ENCODE results near the gene MGLL.
A peak's percentile ranks its signal among the peaks of the same experiment; 100 is the strongest.

MGLL gene

DNA sequence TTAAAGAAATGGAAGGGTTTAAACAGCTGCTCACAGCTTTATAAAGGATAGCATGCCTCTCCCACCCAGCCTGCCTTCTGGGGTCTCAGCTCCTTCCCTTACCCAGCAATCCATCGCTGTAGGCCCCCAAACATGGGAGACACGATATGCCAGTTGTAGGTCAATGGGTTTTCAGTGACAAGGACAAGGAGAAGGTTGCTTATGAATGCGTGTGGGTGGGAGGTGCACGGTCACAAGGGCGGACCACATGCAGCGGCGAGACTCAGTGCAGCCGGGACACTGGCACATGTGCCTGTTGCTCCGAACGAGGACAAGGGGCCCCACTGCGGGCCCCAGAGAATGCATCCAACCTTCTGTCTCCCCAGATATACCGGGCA, 67.0 kb downstream of the MGLL start:
- Histone ChIP-seq H3K27ac (ENCODE audit: low read length) (no peak overlapping the region), H3K4me1 (ENCODE audit: control insufficient read depth, insufficient read depth, low read length) (peaks cover 13% of the 10 kb centered on the region), H3K9ac (ENCODE audit: low read length in 2 of 2) (no peak overlapping the region), H3K4me3 (ENCODE audit: low read length in 2 of 2) (no peak overlapping the region), H3K36me3 (ENCODE audit: control insufficient read depth in 2 of 2, insufficient read depth in 2 of 2, low read length in 2 of 2) (peaks cover 0 to 8% of the 10 kb centered on the region in 2 donors), H3K9me3 (ENCODE audit: control insufficient read depth in 2 of 2, low read length in 2 of 2) (no peaks in the 10 kb centered on the region), H3K27me3 (ENCODE audit: control insufficient read depth in 1 of 2, insufficient read depth in 2 of 2, low read length in 2 of 2) (no peaks in the 10 kb centered on the region)

DNA sequence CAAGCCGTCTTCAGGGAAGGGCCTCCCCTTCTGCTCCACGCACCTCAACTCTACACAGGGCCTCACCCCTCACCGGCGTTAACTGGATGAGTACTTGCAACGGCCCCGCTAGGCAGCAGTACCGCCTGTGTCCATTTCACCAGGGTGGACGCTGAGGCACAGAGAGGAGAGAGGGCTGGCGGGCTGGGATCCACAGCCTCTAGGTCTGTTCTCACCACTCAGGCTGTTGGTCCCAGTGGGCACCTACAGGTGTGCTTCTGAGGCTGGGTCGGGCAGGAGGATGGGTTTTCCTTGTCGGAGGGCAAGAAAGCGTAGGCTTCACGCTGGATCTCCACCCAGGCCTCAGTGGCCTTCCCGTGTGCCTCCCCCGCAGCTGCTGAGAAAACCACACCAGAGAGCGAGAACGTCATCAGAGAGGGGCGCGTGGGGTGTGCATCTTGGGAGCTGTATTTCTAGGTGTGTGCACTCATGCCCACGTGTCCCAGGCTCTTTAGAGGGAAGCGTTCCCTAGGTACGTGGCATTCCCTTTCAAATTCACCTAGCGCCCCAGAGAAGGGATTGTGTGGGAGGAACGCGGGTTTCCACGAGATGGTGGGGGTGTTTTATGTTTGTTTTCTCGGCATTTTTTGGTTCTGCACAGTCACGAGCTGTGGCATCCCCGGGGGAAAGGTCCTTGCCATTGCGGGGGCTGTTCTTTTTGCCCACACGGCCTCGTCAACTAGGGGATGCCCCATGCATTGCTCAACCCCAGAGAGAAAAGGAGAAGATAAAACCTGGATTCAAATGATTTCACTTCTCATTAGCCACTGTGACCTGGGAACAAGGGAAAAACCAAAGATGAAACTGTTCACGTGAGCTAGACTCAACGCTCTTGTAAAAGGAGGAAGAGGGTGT, 67.7 kb downstream of the MGLL start:
- H3K27me3 ChIP-seq (ENCODE audit: control insufficient read depth in 1 of 2, insufficient read depth in 2 of 2, low read length in 2 of 2), result no peaks in the 10 kb centered on the region
- H3K27ac ChIP-seq (ENCODE audit: low read length), result no peak overlapping the region
- peaks cover 13% of the 10 kb centered on the region for H3K4me1 ChIP-seq (ENCODE audit: control insufficient read depth, insufficient read depth, low read length)
- H3K9ac ChIP-seq (ENCODE audit: low read length in 2 of 2), result no peak overlapping the region
- H3K4me3 ChIP-seq (ENCODE audit: low read length in 2 of 2), result no peak overlapping the region
- H3K9me3 ChIP-seq (ENCODE audit: control insufficient read depth in 2 of 2, low read length in 2 of 2), result no peaks in the 10 kb centered on the region
- peaks cover 0 to 8% of the 10 kb centered on the region in 2 donors for H3K36me3 ChIP-seq (ENCODE audit: control insufficient read depth in 2 of 2, insufficient read depth in 2 of 2, low read length in 2 of 2)

DNA sequence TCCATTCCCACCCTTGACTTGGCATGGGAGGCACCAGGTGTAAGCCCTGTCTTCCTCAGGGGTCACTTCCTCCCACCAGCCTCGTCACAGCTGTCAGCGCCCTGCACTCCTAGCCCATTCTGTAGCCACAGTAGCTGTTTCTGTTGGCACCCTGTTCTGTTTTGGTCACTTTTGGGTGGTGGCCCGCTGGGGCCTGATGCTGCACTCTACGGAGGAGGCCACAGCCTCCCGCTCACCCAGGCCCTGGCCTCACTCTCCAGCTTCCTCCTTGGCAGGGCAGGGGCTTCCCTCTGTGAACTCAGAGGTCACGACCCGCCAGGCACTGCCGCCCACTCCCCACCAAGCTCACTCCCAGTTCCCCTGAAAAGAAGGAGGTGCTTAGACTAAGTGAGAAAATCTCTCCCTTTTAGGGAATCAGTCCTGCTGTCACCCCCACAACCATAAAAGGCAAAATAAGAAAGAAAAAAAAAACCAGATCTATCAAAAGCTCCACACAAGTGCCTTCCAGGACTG, 68.4 kb downstream of the MGLL start:
- Histone ChIP-seq H3K4me3 (ENCODE audit: low read length in 2 of 2) (no peak overlapping the region), H3K36me3 (ENCODE audit: control insufficient read depth in 2 of 2, insufficient read depth in 2 of 2, low read length in 2 of 2) (peaks cover 0 to 5% of the 10 kb centered on the region in 2 donors), H3K27me3 (ENCODE audit: control insufficient read depth in 1 of 2, insufficient read depth in 2 of 2, low read length in 2 of 2) (no peaks in the 10 kb centered on the region), H3K9me3 (ENCODE audit: control insufficient read depth in 2 of 2, low read length in 2 of 2) (no peaks in the 10 kb centered on the region), H3K27ac (ENCODE audit: low read length) (no peak overlapping the region), H3K9ac (ENCODE audit: low read length in 2 of 2) (no peak overlapping the region), H3K4me1 (ENCODE audit: control insufficient read depth, insufficient read depth, low read length) (peaks cover 16% of the 10 kb centered on the region)

DNA sequence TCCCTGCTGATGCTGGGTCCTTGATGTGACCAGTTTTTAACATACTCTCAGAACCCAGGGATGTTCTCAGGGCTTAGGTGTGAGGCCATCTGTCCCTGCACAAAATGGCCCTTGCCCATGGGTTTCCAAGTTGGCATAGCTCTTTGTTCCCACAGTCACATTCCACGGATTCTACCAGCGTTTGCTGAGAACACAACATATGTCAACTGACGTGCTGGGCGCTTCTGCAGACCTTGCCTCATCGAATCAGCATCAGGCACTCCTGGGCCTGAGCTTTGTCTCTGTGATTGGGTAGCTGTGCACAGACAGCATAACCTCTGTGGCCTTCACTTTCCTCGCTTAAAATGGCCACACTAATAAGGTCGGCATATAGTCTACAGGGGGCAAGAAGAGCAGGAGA, 69.0 kb downstream of the MGLL start:
- Histone ChIP-seq H3K9ac (ENCODE audit: low read length in 2 of 2) (no peak overlapping the region), H3K27me3 (ENCODE audit: control insufficient read depth in 1 of 2, insufficient read depth in 2 of 2, low read length in 2 of 2) (no peaks in the 10 kb centered on the region), H3K4me1 (ENCODE audit: control insufficient read depth, insufficient read depth, low read length) (peaks cover 22% of the 10 kb centered on the region), H3K36me3 (ENCODE audit: control insufficient read depth in 2 of 2, insufficient read depth in 2 of 2, low read length in 2 of 2) (peaks cover 0 to 5% of the 10 kb centered on the region in 2 donors), H3K9me3 (ENCODE audit: control insufficient read depth in 2 of 2, low read length in 2 of 2) (no peaks in the 10 kb centered on the region), H3K4me3 (ENCODE audit: low read length in 2 of 2) (no peak overlapping the region), H3K27ac (ENCODE audit: low read length) (no peak overlapping the region)

DNA sequence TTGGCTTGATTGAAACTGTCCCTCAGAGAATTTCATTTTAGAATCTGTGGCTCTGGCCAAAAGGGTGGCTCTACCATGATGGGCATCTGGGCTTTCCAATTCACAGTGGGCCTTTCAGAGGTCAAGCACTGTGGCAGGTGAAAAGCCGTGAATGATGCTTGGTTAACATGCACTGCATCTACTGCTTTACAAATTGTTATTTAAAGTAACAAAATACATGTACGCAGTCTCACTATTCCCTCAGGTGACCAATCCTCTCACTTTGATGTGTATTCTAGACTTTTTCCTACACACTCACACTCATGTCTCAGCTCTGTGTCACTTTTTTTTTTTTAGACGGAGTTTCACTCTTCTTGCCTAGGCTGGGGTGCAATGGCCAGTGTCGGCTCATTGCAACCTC, 70.5 kb downstream of the MGLL start:
- no peak overlapping the region for H3K27ac ChIP-seq (ENCODE audit: low read length)
- H3K4me1 ChIP-seq (ENCODE audit: control insufficient read depth, insufficient read depth, low read length), result peaks cover 37% of the 10 kb centered on the region
- H3K27me3 ChIP-seq (ENCODE audit: control insufficient read depth in 1 of 2, insufficient read depth in 2 of 2, low read length in 2 of 2), result no peaks in the 10 kb centered on the region
- H3K9me3 ChIP-seq (ENCODE audit: control insufficient read depth in 2 of 2, low read length in 2 of 2), result no peaks in the 10 kb centered on the region
- no peak overlapping the region for H3K4me3 ChIP-seq (ENCODE audit: low read length in 2 of 2)
- peaks cover 0 to 5% of the 10 kb centered on the region in 2 donors for H3K36me3 ChIP-seq (ENCODE audit: control insufficient read depth in 2 of 2, insufficient read depth in 2 of 2, low read length in 2 of 2)
- H3K9ac ChIP-seq (ENCODE audit: low read length in 2 of 2), result no peak overlapping the region

DNA sequence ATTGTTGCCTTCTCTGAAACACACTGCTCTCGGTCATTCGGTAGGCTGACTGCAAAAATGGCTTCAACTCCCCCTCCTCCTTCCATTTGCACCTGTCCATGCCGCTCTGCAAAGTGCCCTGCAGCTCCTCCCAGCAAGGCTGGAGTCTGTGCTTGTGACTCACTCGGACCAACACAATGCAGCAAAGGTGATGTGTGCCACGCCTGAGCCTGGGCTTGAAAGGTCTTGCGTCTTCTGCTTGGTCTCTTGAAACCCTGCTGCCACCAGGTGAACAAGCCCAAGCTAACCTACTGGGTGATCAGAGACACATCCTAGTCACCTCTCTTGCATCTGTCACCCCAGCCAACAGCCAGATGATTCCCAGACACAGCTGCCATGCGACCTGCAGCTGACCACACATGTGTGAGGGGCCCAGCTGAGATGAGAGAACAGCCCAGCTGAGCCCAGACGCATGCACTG, 71.1 kb downstream of the MGLL start:
- Histone ChIP-seq H3K27ac (ENCODE audit: low read length) (no peak overlapping the region), H3K4me1 (ENCODE audit: control insufficient read depth, insufficient read depth, low read length) (peaks cover 41% of the 10 kb centered on the region), H3K4me3 (ENCODE audit: low read length in 2 of 2) (no peak overlapping the region), H3K36me3 (ENCODE audit: control insufficient read depth in 2 of 2, insufficient read depth in 2 of 2, low read length in 2 of 2) (peaks cover 0 to 5% of the 10 kb centered on the region in 2 donors), H3K27me3 (ENCODE audit: control insufficient read depth in 1 of 2, insufficient read depth in 2 of 2, low read length in 2 of 2) (no peaks in the 10 kb centered on the region), H3K9me3 (ENCODE audit: control insufficient read depth in 2 of 2, low read length in 2 of 2) (no peaks in the 10 kb centered on the region), H3K9ac (ENCODE audit: low read length in 2 of 2) (no peak overlapping the region)

DNA sequence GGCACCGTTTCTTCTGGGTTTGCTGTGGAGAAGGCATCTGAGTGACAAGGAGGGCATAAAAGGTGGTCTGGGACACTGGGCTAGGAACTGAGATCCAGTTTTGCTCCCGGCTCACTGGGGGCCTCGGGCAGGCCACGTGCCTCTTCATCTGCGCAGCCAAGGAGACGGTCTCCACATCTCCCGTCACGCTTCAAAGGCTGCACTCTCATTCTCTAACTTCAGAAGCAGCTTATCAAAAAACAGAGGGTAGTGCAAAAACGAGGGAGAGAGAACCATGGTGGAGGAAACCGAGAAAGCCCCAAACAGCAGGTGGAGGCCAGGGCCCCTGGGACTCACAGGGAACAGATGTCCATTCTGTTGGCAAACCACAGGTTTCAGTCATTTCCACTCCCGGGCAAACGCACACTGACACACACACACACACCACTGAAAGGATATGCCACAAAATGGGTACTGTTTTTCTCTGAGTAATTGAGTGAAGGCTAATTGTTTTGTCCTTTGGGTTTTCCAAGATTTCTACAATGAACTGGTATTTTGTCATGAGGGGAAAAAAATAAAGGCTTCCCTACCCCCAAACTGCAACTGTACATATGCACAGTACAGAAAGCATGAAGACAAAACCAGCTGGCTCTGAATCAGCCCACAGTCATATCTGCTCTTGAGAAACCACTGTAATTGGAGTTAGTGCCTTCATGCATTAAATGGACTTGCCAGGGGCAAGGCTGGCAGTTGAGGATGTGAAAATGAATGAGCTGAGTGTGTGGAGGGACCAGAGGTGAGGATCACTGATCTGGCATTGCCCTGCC, 71.9 kb downstream of the MGLL start:
- no peak overlapping the region for H3K27ac ChIP-seq (ENCODE audit: low read length)
- H3K4me3 ChIP-seq (ENCODE audit: low read length in 2 of 2), result no peak overlapping the region
- no peaks in the 10 kb centered on the region for H3K27me3 ChIP-seq (ENCODE audit: control insufficient read depth in 1 of 2, insufficient read depth in 2 of 2, low read length in 2 of 2)
- H3K4me1 ChIP-seq (ENCODE audit: control insufficient read depth, insufficient read depth, low read length), result peaks cover 41% of the 10 kb centered on the region
- no peak overlapping the region for H3K9ac ChIP-seq (ENCODE audit: low read length in 2 of 2)
- H3K36me3 ChIP-seq (ENCODE audit: control insufficient read depth in 2 of 2, insufficient read depth in 2 of 2, low read length in 2 of 2), result peaks cover 0 to 5% of the 10 kb centered on the region in 2 donors
- H3K9me3 ChIP-seq (ENCODE audit: control insufficient read depth in 2 of 2, low read length in 2 of 2), result no peaks in the 10 kb centered on the region

DNA sequence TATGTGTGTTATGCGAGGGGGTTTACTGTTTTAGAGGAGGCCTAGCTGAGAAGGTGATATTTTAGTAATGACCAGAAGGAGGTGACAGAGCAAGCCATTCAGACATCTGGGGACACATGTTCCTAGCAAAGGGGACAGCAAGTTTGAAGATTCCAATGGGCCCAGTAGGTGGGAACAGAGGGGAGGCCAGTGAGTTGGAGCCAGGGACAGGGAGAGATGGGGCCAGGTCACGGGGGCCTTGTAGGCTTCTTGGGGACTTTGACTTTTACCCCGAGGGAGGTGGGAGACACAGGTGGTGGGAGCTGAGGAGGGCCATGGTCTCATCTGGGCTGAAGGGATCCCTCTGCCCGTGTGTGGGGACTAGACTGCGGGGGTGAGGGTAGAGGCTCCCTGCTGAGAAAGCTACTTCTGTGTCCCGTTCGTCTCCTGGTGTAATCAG, 72.5 kb downstream of the MGLL start:
- no peak overlapping the region for H3K9ac ChIP-seq (ENCODE audit: low read length in 2 of 2)
- H3K4me3 ChIP-seq (ENCODE audit: low read length in 2 of 2), result no peak overlapping the region
- no peaks in the 10 kb centered on the region for H3K9me3 ChIP-seq (ENCODE audit: control insufficient read depth in 2 of 2, low read length in 2 of 2)
- no peak overlapping the region for H3K27ac ChIP-seq (ENCODE audit: low read length)
- no peaks in the 10 kb centered on the region for H3K27me3 ChIP-seq (ENCODE audit: control insufficient read depth in 1 of 2, insufficient read depth in 2 of 2, low read length in 2 of 2)
- H3K4me1 ChIP-seq (ENCODE audit: control insufficient read depth, insufficient read depth, low read length), result peaks cover 46% of the 10 kb centered on the region
- H3K36me3 ChIP-seq (ENCODE audit: control insufficient read depth in 2 of 2, insufficient read depth in 2 of 2, low read length in 2 of 2), result peaks cover 0 to 5% of the 10 kb centered on the region in 2 donors

DNA sequence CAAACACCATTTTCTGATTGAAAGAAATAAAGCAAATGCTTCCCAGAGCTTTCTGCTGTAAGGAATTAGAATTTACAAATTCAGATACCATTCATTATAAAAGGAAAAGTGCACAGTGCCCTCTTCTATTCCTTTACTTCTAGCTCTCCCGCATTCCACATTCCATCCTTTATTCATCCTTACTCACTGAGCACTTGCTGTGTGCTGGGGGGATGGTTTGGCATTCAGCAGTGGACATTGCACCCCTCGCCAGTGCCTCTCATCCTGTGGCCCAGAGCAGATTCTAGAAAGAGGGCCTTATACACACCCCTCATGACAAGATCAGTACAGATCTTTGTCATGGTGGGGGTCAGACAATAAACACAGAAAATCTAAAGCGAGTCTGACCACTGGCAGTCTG, 73.0 kb downstream of the MGLL start:
- H3K4me1 ChIP-seq (ENCODE audit: control insufficient read depth, insufficient read depth, low read length), result peaks cover 49% of the 10 kb centered on the region
- no peak overlapping the region for H3K4me3 ChIP-seq (ENCODE audit: low read length in 2 of 2)
- no peak overlapping the region for H3K27ac ChIP-seq (ENCODE audit: low read length)
- peaks cover 0 to 5% of the 10 kb centered on the region in 2 donors for H3K36me3 ChIP-seq (ENCODE audit: control insufficient read depth in 2 of 2, insufficient read depth in 2 of 2, low read length in 2 of 2)
- no peak overlapping the region for H3K9ac ChIP-seq (ENCODE audit: low read length in 2 of 2)
- H3K9me3 ChIP-seq (ENCODE audit: control insufficient read depth in 2 of 2, low read length in 2 of 2), result no peaks in the 10 kb centered on the region
- no peaks in the 10 kb centered on the region for H3K27me3 ChIP-seq (ENCODE audit: control insufficient read depth in 1 of 2, insufficient read depth in 2 of 2, low read length in 2 of 2)

DNA sequence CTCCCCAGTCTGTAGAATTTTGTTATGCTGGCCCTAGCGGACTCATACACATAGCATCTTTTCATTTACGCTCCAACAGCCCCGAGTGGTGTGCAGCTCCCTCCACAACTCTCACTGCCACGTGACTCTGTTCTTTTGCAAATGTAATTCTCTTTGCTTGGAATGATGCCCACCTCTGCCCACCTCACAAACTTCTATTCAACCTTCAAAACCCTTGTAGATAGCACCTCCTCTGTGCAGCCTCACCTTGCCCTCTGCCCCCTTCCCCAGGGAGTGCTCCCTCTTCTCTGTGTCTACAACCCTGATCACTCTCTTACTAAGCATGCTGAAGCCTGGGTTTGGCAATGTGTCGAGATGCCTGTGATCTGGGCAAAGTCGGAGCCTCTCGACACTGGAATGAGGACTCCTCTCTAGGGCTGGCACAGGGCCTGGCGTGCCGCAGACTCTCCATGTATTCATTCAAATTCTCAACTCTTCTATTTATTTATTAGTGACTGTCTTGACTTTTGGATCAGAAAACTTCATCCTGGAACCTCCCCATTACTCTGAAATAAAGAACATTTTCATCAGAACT, 73.5 kb downstream of the MGLL start:
- peaks cover 0 to 5% of the 10 kb centered on the region in 2 donors for H3K36me3 ChIP-seq (ENCODE audit: control insufficient read depth in 2 of 2, insufficient read depth in 2 of 2, low read length in 2 of 2)
- H3K4me1 ChIP-seq (ENCODE audit: control insufficient read depth, insufficient read depth, low read length), result peaks cover 54% of the 10 kb centered on the region
- H3K9ac ChIP-seq (ENCODE audit: low read length in 2 of 2), result no peak overlapping the region
- H3K27ac ChIP-seq (ENCODE audit: low read length), result peak overlapping the region; percentile 41
- H3K4me3 ChIP-seq (ENCODE audit: low read length in 2 of 2), result peak overlapping the region in 1 of 2 donors; percentile 35
- no peaks in the 10 kb centered on the region for H3K27me3 ChIP-seq (ENCODE audit: control insufficient read depth in 1 of 2, insufficient read depth in 2 of 2, low read length in 2 of 2)
- H3K9me3 ChIP-seq (ENCODE audit: control insufficient read depth in 2 of 2, low read length in 2 of 2), result no peaks in the 10 kb centered on the region

All from stomach smooth muscle (tissue), 2 donors.